ENCODE data around the gene BCAS1.

DNA sequence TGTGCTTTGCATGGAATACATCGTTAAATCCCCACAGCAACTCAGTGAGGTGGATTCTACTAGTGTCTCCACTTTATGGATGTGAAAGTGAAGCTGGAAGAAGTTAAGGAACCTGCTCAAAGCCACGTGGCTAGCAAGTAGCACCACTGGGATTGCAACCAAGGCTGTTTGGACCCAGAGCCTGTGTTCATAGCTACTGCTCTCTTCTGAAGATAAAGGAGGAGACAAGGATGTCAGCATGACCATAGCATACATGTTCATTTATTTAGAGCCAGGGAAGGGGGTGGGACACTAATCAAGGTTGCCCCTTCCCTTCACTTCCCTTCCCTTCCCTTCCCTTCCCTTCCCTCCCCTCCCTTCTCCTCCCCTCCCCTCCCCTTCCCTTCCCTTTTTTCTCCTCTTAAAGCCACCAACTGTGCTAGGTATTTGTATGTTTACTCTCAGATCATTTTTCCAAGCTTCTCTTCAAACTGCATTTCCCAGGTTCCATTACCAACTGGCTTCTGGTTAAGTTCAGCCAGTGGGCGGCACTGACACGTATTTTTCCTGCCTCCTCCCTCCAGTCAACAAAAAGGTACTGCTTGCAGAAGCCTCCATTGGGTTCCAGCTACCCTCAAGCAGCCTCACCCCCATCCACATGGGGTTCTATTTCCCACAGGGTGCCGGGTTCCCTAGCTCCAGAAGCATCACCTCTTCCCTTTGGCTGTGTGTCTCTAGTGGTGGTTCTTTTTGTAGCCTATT, 134.9 kb downstream of the BCAS1 start:
- TF ChIP-seq, protein P1, sequence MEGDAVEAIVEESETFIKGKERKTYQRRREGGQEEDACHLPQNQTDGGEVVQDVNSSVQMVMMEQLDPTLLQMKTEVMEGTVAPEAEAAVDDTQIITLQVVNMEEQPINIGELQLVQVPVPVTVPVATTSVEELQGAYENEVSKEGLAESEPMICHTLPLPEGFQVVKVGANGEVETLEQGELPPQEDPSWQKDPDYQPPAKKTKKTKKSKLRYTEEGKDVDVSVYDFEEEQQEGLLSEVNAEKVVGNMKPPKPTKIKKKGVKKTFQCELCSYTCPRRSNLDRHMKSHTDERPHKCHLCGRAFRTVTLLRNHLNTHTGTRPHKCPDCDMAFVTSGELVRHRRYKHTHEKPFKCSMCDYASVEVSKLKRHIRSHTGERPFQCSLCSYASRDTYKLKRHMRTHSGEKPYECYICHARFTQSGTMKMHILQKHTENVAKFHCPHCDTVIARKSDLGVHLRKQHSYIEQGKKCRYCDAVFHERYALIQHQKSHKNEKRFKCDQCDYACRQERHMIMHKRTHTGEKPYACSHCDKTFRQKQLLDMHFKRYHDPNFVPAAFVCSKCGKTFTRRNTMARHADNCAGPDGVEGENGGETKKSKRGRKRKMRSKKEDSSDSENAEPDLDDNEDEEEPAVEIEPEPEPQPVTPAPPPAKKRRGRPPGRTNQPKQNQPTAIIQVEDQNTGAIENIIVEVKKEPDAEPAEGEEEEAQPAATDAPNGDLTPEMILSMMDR (IDR thresholded peaks at IDR 0.05; ENCODE audit: borderline replicate concordance, extremely low read depth, low read length, poor library complexity, severe bottlenecking), result no peak
- no peak for TF ChIP-seq EZH2 (IDR thresholded peaks at IDR 0.05; ENCODE audit: borderline replicate concordance, low read depth, low read length, severe bottlenecking)

Measured in DND-41 (cell line).